DND-41 (cell line): Measurements from ENCODE around the gene POM121L12.

Source experiments
- CTCF ChIP-seq: IDR thresholded peaks from 2 replicates; pipeline ENCODE4 v1.5.1; 2012; ENCODE audit warnings: borderline replicate concordance, low read length, moderate library complexity, mild to moderate bottlenecking; ENCODE audit not compliant: poor library complexity, severe bottlenecking; ENCODE audit errors: extremely low read depth
- EZH2 ChIP-seq: IDR thresholded peaks from 3 replicates; pipeline ENCODE4 v1.6.1; 2012; ENCODE audit warnings: borderline replicate concordance, low read depth, mild to moderate bottlenecking, moderate library complexity, low read length, inconsistent platforms; ENCODE audit not compliant: severe bottlenecking

- TF ChIP-seq CTCF (no peak), EZH2 (no peak)
Observed at GRCh38 chr7:52992001-52992400, 43.4 kb upstream of the POM121L12 start.
